Cerebellar nuclear complex (tissue), 1 donor: ENCODE results near the gene MYMK.
"Not testable (repeated sequence)": the region's sequence is repeated elsewhere in the genome, so short reads cannot be mapped to it uniquely, and the experiment has no call there.

Experiments used
- DNase-seq, 2 experiments: peaks; one replicate each; lab custom pipeline; 2025; lab: John Stamatoyannopoulos, UW

The MYMK gene

GRCh38 chr9:133524679-133525228 is at the start of gene MYMK:
Gene MYMK (minus strand): TSS chr9:133524959. CDS start chr9:133524844, 115 bp downstream.
- no peak for DNase-seq

GRCh38 chr9:133573791-133574515 is 49.2 kb upstream of the MYMK start:
- no peak for DNase-seq

GRCh38 chr9:133572821-133573361 is 48.1 kb upstream of the MYMK start:
- DNase-seq, result no peak

- DNase-seq, result no peak
Measured at GRCh38 chr9:133571896-133572595, 47.3 kb upstream of the MYMK start.

GRCh38 chr9:133571391-133571890 is 46.7 kb upstream of the MYMK start:
- DNase-seq, result no peak

- DNase-seq, result no peak
Measured at GRCh38 chr9:133570691-133571080, 45.9 kb upstream of the MYMK start.

- peak in 1 of 2 experiments; percentile 39 for DNase-seq
Measured at GRCh38 chr9:133569891-133570690, 45.3 kb upstream of the MYMK start.

- no peak for DNase-seq
Measured at GRCh38 chr9:133569121-133569785, 44.5 kb upstream of the MYMK start.

GRCh38 chr9:133568186-133568585 is 43.4 kb upstream of the MYMK start:
- no peak for DNase-seq

GRCh38 chr9:133566817-133567216 is 42.1 kb upstream of the MYMK start:
- no peak for DNase-seq

- DNase-seq, result no peak
Measured at GRCh38 chr9:133566382-133566781, 41.6 kb upstream of the MYMK start.

GRCh38 chr9:133564451-133565116 is 39.8 kb upstream of the MYMK start:
- DNase-seq, result no peak

- not testable (repeated sequence) for DNase-seq
Measured at GRCh38 chr9:133563814-133564213, 39.1 kb upstream of the MYMK start.

- no peak for DNase-seq
Measured at GRCh38 chr9:133563291-133563796, 38.6 kb upstream of the MYMK start.

GRCh38 chr9:133562611-133563290 is 38.0 kb upstream of the MYMK start:
- DNase-seq, result no peak

- no peak for DNase-seq
Measured at GRCh38 chr9:133561976-133562554, 37.3 kb upstream of the MYMK start.

GRCh38 chr9:133560944-133561343 is 36.2 kb upstream of the MYMK start:
- DNase-seq, result no peak

GRCh38 chr9:133560311-133560710 is 35.6 kb upstream of the MYMK start:
- no peak for DNase-seq
